Measurements from ENCODE around the gene SRCIN1.

GRCh38 chr17:38603786-38604478, 1.8 kb downstream of the SRCIN1 start:
- no peak for TF ChIP-seq CTCF (IDR thresholded peaks at IDR 0.05)
- no peak for TF ChIP-seq POLR2A (IDR thresholded peaks at IDR 0.05)
- TF ChIP-seq POLR2AphosphoS5 (IDR thresholded peaks at IDR 0.05), result no peak

Measured in breast epithelium (tissue), 3 donors.